Body of pancreas (tissue), 4 donors: ENCODE results near the gene WDR1. TPM values are rescaled to one million over a fixed set of nuclear protein-coding genes. Genes with fewer than 3 reads are reported as not detected.

Source experiments
- ATAC-seq: fragments of 150-250 bp; one replicate; pipeline ENCODE4 v1.9.1; 2016
- DNase-seq, 4 donors: peaks; one replicate each; pipeline ENCODE4 v3.0.0-alpha.2; 2019
- H3K27ac ChIP-seq, 4 donors: fragments of 200-600 bp; sonication (generic); 1 replicate in 3 of 4; 2 replicates in 1 of 4; pipeline versions ENCODE4 v1.5.1 to v1.6.1; 2016 to 2019; ENCODE audit warnings: mild to moderate bottlenecking in 1 of 4, mixed read lengths in 1 of 4, moderate library complexity in 1 of 4
- H3K27me3 ChIP-seq, 2 donors: fragments of 200-600 bp; sonication (generic); one replicate each; pipeline ENCODE4 v1.6.0; 2016; ENCODE audit warnings: mild to moderate bottlenecking in 1 of 2
- H3K36me3 ChIP-seq, 2 donors: fragments of 200-600 bp; sonication (generic); replicated peaks in 1 of 2; 2 replicates each; pipeline ENCODE4 v1.5.1; 2016; ENCODE audit warnings: low read depth in 2 of 2; ENCODE audit not compliant: insufficient read depth in 1 of 2
- H3K4me1 ChIP-seq: fragments of 200-600 bp; sonication (generic); one replicate; pipeline ENCODE4 v1.6.0; 2016
- H3K4me3 ChIP-seq, 2 donors: fragments of 200-600 bp; sonication (generic); 1 replicate in 1 of 2; 2 replicates in 1 of 2; pipeline ENCODE4 v1.5.1; 2016 to 2019
- H3K9me3 ChIP-seq, 3 donors: fragments of 200-600 bp; sonication (generic); 1 replicate in 2 of 3; 2 replicates in 1 of 3; pipeline ENCODE4 v1.5.1; 2016
- CTCF ChIP-seq, 7 experiments: fragments of 450-650 bp in 4 of 7; fragments of 200-600 bp in 3 of 7; sonication (generic) in 3 of 7; IDR thresholded peaks; one replicate each; pipeline ENCODE4 v1.5.1; 2016 to 2019; ENCODE audit warnings: antibody characterized with exemption in 7 of 7
- POLR2A ChIP-seq, 3 donors: fragments of 450-650 bp; IDR thresholded peaks; one replicate each; pipeline ENCODE4 v1.6.1; 2016; ENCODE audit warnings: antibody characterized with exemption in 3 of 3, mild to moderate bottlenecking in 2 of 3
- WGBS, 2 donors: methylation state at CpG; one replicate each; pipeline ENCODE4 v1.1.5; 2017; 5-methylcytosine and 5-hydroxymethylcytosine counted together
- intact Hi-C: fragments of 100-400 bp; cut with DNase I; formaldehyde crosslinking; loops from one replicate; pipeline ENCODE4 v1.15.1; 2023
- total RNA-seq, 2 donors: library from RNA; depleted of rRNA; stranded (reverse); fragments of >200 nt; gene quantifications; one replicate each; pipeline ENCODE4 v1.1.0, GENCODE V29; 2016

Gene WDR1
- total RNA-seq, 2 donors from 2014 or later, result 46.1 to 51.9 TPM

- TF ChIP-seq CTCF (IDR thresholded peaks at IDR 0.05), result no peak
- TF ChIP-seq POLR2A (IDR thresholded peaks at IDR 0.05), result no peak
- intact Hi-C loops, result no loop called here
- no peak overlapping the region for H3K4me3 ChIP-seq
- H3K27ac ChIP-seq, result no peak overlapping the region
- DNase-seq, result no peak
- WGBS, 2 donors, result 89 to 93% methylated on average over 6 to 13 of the region's 13 CpGs
- H3K4me1 ChIP-seq, result peaks cover 34% of the 10 kb centered on the region
- ATAC-seq, result no peak
- H3K36me3 ChIP-seq, result peaks cover 0 to 8% of the 10 kb centered on the region in 2 donors
- H3K27me3 ChIP-seq, result no peaks in the 10 kb centered on the region
- H3K9me3 ChIP-seq, result no peaks in the 10 kb centered on the region
These were observed 5.4 kb downstream of the WDR1 start for GRCh38 chr4:10111067-10111801.

DNA sequence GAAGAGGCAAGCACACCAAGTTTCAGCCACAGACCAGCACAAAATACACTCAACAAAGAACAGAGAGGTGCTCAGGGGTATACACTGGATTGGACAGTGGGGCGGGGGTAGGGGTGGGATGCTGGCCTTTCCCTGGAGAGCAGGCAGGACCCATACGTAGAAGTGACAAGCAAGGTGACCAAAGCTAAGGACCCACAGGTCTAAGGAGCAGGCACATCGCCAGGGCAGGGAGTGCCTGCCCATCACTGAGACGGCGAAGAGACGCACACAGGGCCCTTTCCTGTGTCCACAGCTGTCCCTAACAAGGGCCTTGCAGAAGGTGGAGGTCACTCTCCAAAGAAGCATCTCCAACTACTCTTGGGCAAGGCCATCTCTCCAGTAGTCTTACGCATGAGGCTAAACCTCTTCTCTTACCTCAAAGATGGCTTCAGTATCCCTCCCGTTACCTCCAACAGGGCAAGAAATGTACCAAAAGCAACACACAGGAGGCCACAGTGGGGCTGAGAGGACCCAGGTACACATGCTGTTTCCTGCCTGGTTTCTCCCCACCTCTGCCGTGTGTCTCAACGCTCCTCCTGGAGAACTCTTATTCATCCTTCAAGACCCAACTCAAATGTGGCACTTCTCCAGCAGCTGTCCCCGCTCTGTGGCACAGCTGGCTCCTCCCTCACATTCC, 6.5 kb downstream of the WDR1 start:
- Histone ChIP-seq H3K4me3 (no peak overlapping the region), H3K36me3 (peaks cover 0 to 8% of the 10 kb centered on the region in 2 donors), H3K27me3 (no peaks in the 10 kb centered on the region), H3K27ac (no peak overlapping the region), H3K4me1 (peaks cover 27% of the 10 kb centered on the region), H3K9me3 (no peaks in the 10 kb centered on the region)
- DNase-seq, result no peak
- intact Hi-C loops, result no loop called here
- TF ChIP-seq CTCF (IDR thresholded peaks at IDR 0.05), result no peak
- TF ChIP-seq POLR2A (IDR thresholded peaks at IDR 0.05), result no peak
- 95 to 98% methylated on average over 11 of the region's 11 CpGs for WGBS, 2 donors
- ATAC-seq, result no peak

GRCh38 chr4:10108818-10109783, 7.5 kb downstream of the WDR1 start:
- WGBS, 2 donors, result 81 to 86% methylated on average over 17 of the region's 17 CpGs
- Histone ChIP-seq H3K4me1 (peaks cover 21% of the 10 kb centered on the region), H3K27ac (no peak overlapping the region), H3K36me3 (peaks cover 0 to 8% of the 10 kb centered on the region in 2 donors), H3K4me3 (no peak overlapping the region), H3K9me3 (no peaks in the 10 kb centered on the region), H3K27me3 (no peaks in the 10 kb centered on the region)
- DNase-seq (no peak), ATAC-seq (no peak)
- TF ChIP-seq POLR2A (IDR thresholded peaks at IDR 0.05) (no peak), CTCF (IDR thresholded peaks at IDR 0.05) (no peak)
- intact Hi-C loops, result no loop called here

DNA sequence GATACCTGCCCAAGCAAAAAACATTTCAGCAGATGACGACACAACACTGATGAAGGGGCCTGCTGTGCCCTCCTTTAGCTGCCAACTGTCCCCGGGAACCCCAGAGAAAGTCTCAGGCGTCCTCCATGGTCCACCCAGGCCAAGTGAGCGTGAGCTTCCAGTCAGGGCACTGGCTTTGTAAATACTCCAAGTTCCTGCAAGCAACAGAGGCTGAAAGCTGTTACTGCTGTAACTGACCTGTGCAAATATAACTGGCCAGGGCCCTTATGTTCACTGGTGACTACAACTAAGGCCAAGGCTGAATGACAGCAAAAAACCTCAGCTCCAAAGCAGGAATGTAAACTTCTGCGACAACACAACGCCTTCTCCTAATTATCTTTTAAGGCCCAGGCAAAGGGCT, 8.2 kb downstream of the WDR1 start:
- no peaks in the 10 kb centered on the region for H3K27me3 ChIP-seq
- DNase-seq, result no peak
- H3K9me3 ChIP-seq, result no peaks in the 10 kb centered on the region
- WGBS, 2 donors, result 91 to 95% methylated on average over 6 of the region's 6 CpGs
- ATAC-seq, result no peak
- intact Hi-C loops, result no loop called here
- peaks cover 0 to 7% of the 10 kb centered on the region in 2 donors for H3K36me3 ChIP-seq
- no peak for TF ChIP-seq CTCF (IDR thresholded peaks at IDR 0.05)
- no peak for TF ChIP-seq POLR2A (IDR thresholded peaks at IDR 0.05)
- no peak overlapping the region for H3K4me3 ChIP-seq
- H3K4me1 ChIP-seq, result peaks cover 18% of the 10 kb centered on the region
- no peak overlapping the region for H3K27ac ChIP-seq
